Activated CD4-positive, CD25-positive, alpha-beta regulatory T cell treated with anti-CD3 and anti-CD28 coated beads, Interleukin-2, amount 50 U/mL, for 24 hours (primary cell): ENCODE results near the gene RAB11FIP4.
A peak's percentile ranks its signal among the peaks of the same experiment; 100 is the strongest.

Source experiments
- ATAC-seq, 2 donors: fragments of 150-1000 bp; cut with Tn5 transposase; one replicate each; pipeline ENCODE4 v1.10.0; 2021; ENCODE audit warnings: mild to moderate bottlenecking in 1 of 2, moderate library complexity in 1 of 2

RAB11FIP4 gene

GRCh38 chr17:31387438-31387837, 4.0 kb upstream of the RAB11FIP4 start:
- no peak for ATAC-seq

GRCh38 chr17:31388351-31388750, 3.1 kb upstream of the RAB11FIP4 start:
- no peak for ATAC-seq

- ATAC-seq: peak in 1 of 2 donors; percentile 46
Observed at GRCh38 chr17:31388770-31389656, 2.5 kb upstream of the RAB11FIP4 start.

- ATAC-seq: no peak
Observed at GRCh38 chr17:31389657-31390381, 1.7 kb upstream of the RAB11FIP4 start.

- no peak for ATAC-seq
Observed at GRCh38 chr17:31390426-31390747, 1.1 kb upstream of the RAB11FIP4 start.

- ATAC-seq: no peak
Observed at GRCh38 chr17:31390748-31391495, 553 bp upstream of the RAB11FIP4 start.

GRCh38 chr17:31392002-31392855, 754 bp downstream of the RAB11FIP4 start:
- no peak for ATAC-seq

- no peak for ATAC-seq
Observed at GRCh38 chr17:31392856-31393748, 1.6 kb downstream of the RAB11FIP4 start.

GRCh38 chr17:31393749-31394146, 2.3 kb downstream of the RAB11FIP4 start:
- no peak for ATAC-seq

GRCh38 chr17:31394544-31394943, 3.1 kb downstream of the RAB11FIP4 start:
- no peak for ATAC-seq

- ATAC-seq: no peak
Observed at GRCh38 chr17:31397256-31397939, 5.9 kb downstream of the RAB11FIP4 start.

- peak in 1 of 2 donors; percentile 20 for ATAC-seq
Observed at GRCh38 chr17:31398381-31399311, 7.2 kb downstream of the RAB11FIP4 start.

GRCh38 chr17:31400481-31400950, 9.0 kb downstream of the RAB11FIP4 start:
- no peak for ATAC-seq

- no peak for ATAC-seq
Observed at GRCh38 chr17:31401456-31402254, 10.2 kb downstream of the RAB11FIP4 start.

- ATAC-seq: no peak
Observed at GRCh38 chr17:31404028-31404949, 12.8 kb downstream of the RAB11FIP4 start.

- ATAC-seq: no peak
Observed at GRCh38 chr17:31405890-31406371, 14.5 kb downstream of the RAB11FIP4 start.

GRCh38 chr17:31408586-31408985, 17.1 kb downstream of the RAB11FIP4 start:
- ATAC-seq: no peak
